GM21737 (cell line): ENCODE measurements around the gene P2RX3.
"Not testable (repeated sequence)": the region's sequence is repeated elsewhere in the genome, so short reads cannot be mapped to it uniquely, and the experiment has no call there.

Experiments used
- ATAC-seq: cut with Tn5 transposase; IDR thresholded peaks from one replicate; pipeline ENCODE4 v1.9.1; 2021; ENCODE audit warnings: mild to moderate bottlenecking, moderate library complexity; ENCODE audit not compliant: unreplicated experiment

Gene P2RX3

DNA sequence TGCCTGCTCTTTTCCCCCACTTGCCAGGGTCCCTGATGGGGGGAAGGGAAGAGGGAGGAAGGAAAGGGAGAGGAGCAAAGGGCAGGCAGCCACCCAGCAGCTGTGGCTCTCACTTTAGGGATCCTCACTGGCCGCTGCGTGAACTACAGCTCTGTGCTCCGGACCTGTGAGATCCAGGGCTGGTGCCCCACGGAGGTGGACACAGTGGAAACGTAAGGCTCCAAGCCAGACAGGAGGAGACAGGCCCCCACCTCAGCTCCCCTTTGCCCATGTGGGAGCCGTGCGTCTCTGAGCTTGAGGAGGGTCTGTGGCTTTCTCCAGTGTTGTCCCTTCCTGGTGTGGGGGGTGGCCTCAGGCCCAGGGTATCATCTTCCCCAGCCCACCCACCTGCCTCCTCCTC, 9.9 kb downstream of the P2RX3 start:
- no peak for ATAC-seq

DNA sequence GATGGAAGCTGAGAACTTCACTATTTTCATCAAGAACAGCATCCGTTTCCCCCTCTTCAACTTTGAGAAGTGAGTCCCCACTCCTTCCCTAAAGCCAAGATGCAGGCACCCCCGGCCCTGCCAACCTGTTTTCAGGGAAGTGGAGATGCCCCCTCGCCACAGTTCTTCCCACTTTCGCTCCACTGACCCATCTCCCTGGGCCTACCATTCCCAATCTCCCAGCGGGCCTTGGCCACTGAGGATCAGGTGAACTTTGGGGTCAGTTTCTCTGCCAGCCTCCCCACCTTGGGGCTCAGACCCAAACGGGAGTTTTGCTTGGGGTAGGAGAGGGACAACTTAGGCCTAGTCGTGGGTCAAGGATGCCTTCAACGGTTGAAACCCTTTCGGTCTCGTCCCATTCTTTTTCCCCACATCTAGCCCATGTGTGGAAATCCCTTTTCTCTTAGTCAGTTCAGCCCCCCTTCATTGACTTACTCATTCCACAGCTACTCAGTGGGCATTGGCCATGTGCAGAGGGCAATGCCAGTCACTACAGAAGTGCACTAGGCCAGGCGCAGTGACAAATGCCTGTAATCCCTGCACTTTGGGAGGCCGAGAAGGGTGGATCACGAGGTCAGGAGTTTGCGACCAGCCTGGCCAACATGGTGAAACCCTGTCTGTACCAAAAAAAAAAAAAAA, 10.6 kb downstream of the P2RX3 start:
- no peak for ATAC-seq

DNA sequence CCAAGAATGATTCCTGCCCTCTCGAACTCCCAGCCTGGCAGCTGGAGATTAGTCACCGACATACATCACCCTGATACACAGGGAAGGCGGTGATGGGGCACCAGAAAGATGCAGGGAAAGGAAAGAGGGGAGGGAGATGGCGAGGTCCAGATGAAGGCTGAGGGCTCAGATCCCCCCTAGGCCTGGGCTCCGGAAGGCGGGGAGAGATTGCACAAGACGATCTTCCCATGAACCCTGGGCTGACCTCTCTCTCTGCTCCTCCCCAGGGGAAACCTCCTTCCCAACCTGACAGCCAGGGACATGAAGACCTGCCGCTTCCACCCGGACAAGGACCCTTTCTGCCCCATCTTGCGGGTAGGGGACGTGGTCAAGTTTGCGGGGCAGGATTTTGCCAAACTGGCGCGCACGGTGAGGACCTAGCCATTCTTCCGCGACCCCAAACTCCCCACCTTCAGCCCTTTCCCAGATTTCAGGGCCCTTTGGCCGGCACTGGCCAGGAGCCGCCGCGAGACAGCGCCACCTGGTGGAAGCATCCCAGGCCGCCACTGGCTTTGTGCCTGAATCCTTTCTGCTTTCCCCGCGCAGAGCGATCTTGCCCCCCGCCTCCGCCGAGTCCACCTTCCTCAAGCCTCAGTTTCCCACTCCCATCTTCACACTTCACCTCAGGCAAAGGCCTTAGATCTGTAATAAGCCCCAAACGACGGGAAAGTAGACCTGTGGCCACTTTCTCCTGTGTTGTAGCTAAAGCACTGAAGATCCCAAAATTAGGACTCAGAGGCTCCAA, 11.5 kb downstream of the P2RX3 start:
- ATAC-seq, result no peak

GRCh38 chr11:57353036-57353435, 14.9 kb downstream of the P2RX3 start:
- ATAC-seq, result no peak

DNA sequence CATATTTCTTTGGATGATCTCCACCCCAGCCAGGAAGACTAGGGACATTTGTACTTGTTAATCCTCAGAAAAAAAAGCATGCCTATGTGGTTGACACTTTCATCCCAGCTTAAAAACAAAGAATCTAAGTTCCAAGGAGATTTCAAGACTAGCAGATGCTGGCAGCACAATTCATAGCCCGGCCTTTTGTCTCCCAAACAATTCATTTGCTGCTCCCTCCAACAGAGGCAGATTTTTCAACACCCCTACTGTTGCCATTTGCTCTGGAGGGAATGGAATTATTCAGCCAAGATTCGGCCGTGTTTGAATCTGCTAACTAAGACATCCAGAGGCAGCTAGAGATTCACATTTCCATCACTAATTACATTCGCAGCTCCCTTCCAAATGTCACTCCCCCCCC, 15.3 kb downstream of the P2RX3 start:
- no peak for ATAC-seq

- ATAC-seq, result no peak
Measured at GRCh38 chr11:57353852-57354251, 15.7 kb downstream of the P2RX3 start.

DNA sequence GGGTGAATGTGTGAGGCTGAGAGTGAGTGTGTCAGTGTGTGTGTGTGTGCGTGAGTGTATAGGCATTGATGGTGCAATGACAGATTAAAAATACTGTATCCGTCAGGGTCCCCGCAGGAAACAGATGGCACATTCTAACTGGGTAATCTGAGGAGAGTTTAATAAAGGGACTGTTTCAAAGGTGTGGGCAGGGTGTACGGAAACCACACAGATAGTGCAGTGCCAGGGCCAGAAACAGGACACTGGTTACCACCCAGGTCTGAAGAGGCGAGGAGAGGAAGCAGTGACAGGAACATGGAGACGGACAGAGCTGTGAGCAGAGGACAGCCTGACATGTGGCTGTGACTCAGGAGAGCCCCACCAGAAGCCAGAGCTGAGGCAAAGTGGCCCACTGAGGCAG, 16.5 kb downstream of the P2RX3 start:
- no peak for ATAC-seq

- ATAC-seq, result no peak
Measured at GRCh38 chr11:57356268-57356667, 18.1 kb downstream of the P2RX3 start.

- ATAC-seq, result no peak
Measured at GRCh38 chr11:57357310-57357709, 19.2 kb downstream of the P2RX3 start.

DNA sequence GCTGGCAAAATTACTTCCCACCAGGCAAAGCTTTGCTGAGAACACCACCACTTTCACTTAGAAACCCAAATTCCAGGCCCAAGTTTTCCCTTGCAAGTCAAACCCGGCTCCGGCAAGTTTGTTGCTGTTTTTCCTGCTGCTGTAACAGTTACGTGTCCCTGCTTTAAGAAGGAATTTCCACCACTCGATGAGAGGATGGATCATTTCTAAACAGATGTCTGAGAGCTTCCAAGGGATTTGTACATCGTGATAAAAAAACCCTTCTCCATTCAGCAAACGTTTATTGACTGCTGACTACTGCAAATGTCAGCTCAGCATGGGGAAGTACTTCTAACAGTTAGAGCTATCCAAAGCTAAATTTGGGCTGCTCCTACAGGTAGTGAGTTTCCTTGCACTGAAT, 19.7 kb downstream of the P2RX3 start:
- no peak for ATAC-seq

GRCh38 chr11:57358543-57358961, 20.4 kb downstream of the P2RX3 start:
- no peak for ATAC-seq

GRCh38 chr11:57358991-57359390, 20.8 kb downstream of the P2RX3 start:
- ATAC-seq, result no peak

GRCh38 chr11:57359396-57359795, 21.2 kb downstream of the P2RX3 start:
- no peak for ATAC-seq

GRCh38 chr11:57359896-57360690, 21.9 kb downstream of the P2RX3 start:
- no peak for ATAC-seq

DNA sequence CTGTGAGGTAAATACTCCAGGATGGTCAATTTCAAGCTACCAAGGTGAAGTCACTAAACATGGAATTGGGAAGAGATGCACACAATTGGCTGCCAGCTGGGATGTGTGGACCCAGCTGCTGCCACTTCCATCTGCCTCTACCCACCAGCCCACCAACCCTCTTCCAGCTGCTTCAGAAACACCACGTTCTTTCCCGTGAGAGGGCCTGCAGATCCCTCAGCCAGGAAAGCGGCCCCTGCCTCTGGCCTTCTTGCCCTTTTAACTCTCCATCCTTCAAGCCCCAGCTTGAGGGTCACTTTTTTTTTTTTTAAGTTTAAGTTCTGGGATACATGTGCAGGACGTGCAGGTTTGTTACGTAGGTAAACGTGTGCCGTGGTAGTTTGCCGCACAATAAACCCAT, 22.8 kb downstream of the P2RX3 start:
- no peak for ATAC-seq

- ATAC-seq, result not testable (repeated sequence)
Measured at GRCh38 chr11:57361420-57361819, 23.3 kb downstream of the P2RX3 start.

GRCh38 chr11:57361926-57362325, 23.8 kb downstream of the P2RX3 start:
- no peak for ATAC-seq

GRCh38 chr11:57363131-57364080, 25.3 kb downstream of the P2RX3 start:
- ATAC-seq, result no peak

GRCh38 chr11:57364851-57365660, 26.9 kb downstream of the P2RX3 start:
- no peak for ATAC-seq
